ENCODE results near the gene TIMP2.
"Not testable (repeated sequence)": the region's sequence is repeated elsewhere in the genome, so short reads cannot be mapped to it uniquely, and the experiment has no call there.

The TIMP2 gene

GRCh38 chr17:78890096-78890495, 35.1 kb downstream of the TIMP2 start:
- not testable (repeated sequence) for DNase-seq (ENCODE audit: low read depth)

GRCh38 chr17:78889531-78889930, 35.7 kb downstream of the TIMP2 start:
- no peak for DNase-seq (ENCODE audit: low read depth)

GRCh38 chr17:78888941-78889518, 36.2 kb downstream of the TIMP2 start:
- DNase-seq (ENCODE audit: low read depth): no peak

GRCh38 chr17:78886954-78887353, 38.2 kb downstream of the TIMP2 start:
- no peak for DNase-seq (ENCODE audit: low read depth)

GRCh38 chr17:78885956-78886355, 39.2 kb downstream of the TIMP2 start:
- DNase-seq (ENCODE audit: low read depth): no peak

GRCh38 chr17:78884876-78885667, 40.1 kb downstream of the TIMP2 start:
- DNase-seq (ENCODE audit: low read depth): no peak

GRCh38 chr17:78884148-78884825, 40.9 kb downstream of the TIMP2 start:
- no peak for DNase-seq (ENCODE audit: low read depth)

- no peak for DNase-seq (ENCODE audit: low read depth)
Observed at GRCh38 chr17:78883533-78884131, 41.6 kb downstream of the TIMP2 start.

GRCh38 chr17:78883089-78883532, 42.1 kb downstream of the TIMP2 start:
- no peak for DNase-seq (ENCODE audit: low read depth)

GRCh38 chr17:78882540-78883088, 42.6 kb downstream of the TIMP2 start:
- DNase-seq (ENCODE audit: low read depth): no peak

- no peak for DNase-seq (ENCODE audit: low read depth)
Observed at GRCh38 chr17:78879635-78880186, 45.5 kb downstream of the TIMP2 start.

GRCh38 chr17:78878871-78879527, 46.2 kb downstream of the TIMP2 start:
- DNase-seq (ENCODE audit: low read depth): no peak

GRCh38 chr17:78878261-78878660, 46.9 kb downstream of the TIMP2 start:
- DNase-seq (ENCODE audit: low read depth): no peak

GRCh38 chr17:78876954-78877517, 48.2 kb downstream of the TIMP2 start:
- DNase-seq (ENCODE audit: low read depth): not testable (repeated sequence)

GRCh38 chr17:78876094-78876597, 49.0 kb downstream of the TIMP2 start:
- no peak for DNase-seq (ENCODE audit: low read depth)

GRCh38 chr17:78875363-78876093, 49.7 kb downstream of the TIMP2 start:
- no peak for DNase-seq (ENCODE audit: low read depth)

- no peak for DNase-seq (ENCODE audit: low read depth)
Observed at GRCh38 chr17:78873519-78874340, 51.5 kb downstream of the TIMP2 start.

GRCh38 chr17:78872486-78872885, 52.7 kb downstream of the TIMP2 start:
- no peak for DNase-seq (ENCODE audit: low read depth)

- DNase-seq (ENCODE audit: low read depth): no peak
Observed at GRCh38 chr17:78870621-78871020, 54.6 kb downstream of the TIMP2 start.
